OCI-LY1 (cell line): ENCODE measurements around the gene IL1RAPL1.
"Not testable (repeated sequence)": the region's sequence is repeated elsewhere in the genome, so short reads cannot be mapped to it uniquely, and the experiment has no call there.

Experiments
- H2AFZ ChIP-seq: fragments of 200-600 bp; sonication (generic), shearing (Covaris generic); 2 replicates; pipeline ENCODE4 v1.6.0; 2014; ENCODE audit warnings: antibody characterized with exemption, mild to moderate bottlenecking, low read length
- H3F3A ChIP-seq: fragments of 200-600 bp; sonication (generic), shearing (Covaris generic); 2 replicates; pipeline ENCODE4 v1.6.0; 2014; ENCODE audit warnings: mild to moderate bottlenecking, antibody characterized with exemption, low read length, moderate library complexity; ENCODE audit not compliant: insufficient read depth
- H3K27ac ChIP-seq: fragments of 200-600 bp; sonication (generic); 2 replicates; pipeline ENCODE4 v1.5.1; 2014; ENCODE audit warnings: low read length, mixed run types, mild to moderate bottlenecking, low read depth; ENCODE audit not compliant: poor library complexity, severe bottlenecking
- H3K27me3 ChIP-seq: fragments of 200-600 bp; sonication (generic); 2 replicates; pipeline ENCODE4 v1.6.0; 2014; ENCODE audit warnings: antibody characterized with exemption, mild to moderate bottlenecking, low read length, moderate library complexity; ENCODE audit not compliant: insufficient read depth
- H3K36me3 ChIP-seq: fragments of 200-600 bp; sonication (generic); 2 replicates; pipeline ENCODE4 v1.6.1; 2014; ENCODE audit warnings: mild to moderate bottlenecking, antibody characterized with exemption, low read length, moderate library complexity, mixed read lengths; ENCODE audit not compliant: insufficient read depth
- H3K4me1 ChIP-seq: fragments of 200-600 bp; sonication (generic); 2 replicates; pipeline ENCODE4 v1.5.1; 2014; ENCODE audit warnings: mild to moderate bottlenecking, low read length, moderate library complexity; ENCODE audit not compliant: insufficient read depth, severe bottlenecking
- H3K4me2 ChIP-seq: fragments of 200-600 bp; sonication (generic), shearing (Covaris generic); 2 replicates; pipeline ENCODE4 v1.6.1; 2014; ENCODE audit warnings: low read length
- H3K4me3 ChIP-seq: fragments of 200-600 bp; sonication (generic); 2 replicates; pipeline ENCODE4 v1.5.1; 2014; ENCODE audit warnings: low read length, low read depth, mild to moderate bottlenecking, mixed read lengths; ENCODE audit not compliant: poor library complexity, severe bottlenecking
- H3K79me2 ChIP-seq: fragments of 200-600 bp; shearing (Covaris generic); 2 replicates; pipeline ENCODE4 v1.6.1; 2016; ENCODE audit warnings: mixed run types, low read length, mixed read lengths; ENCODE audit not compliant: insufficient read depth
- H3K9ac ChIP-seq: fragments of 200-600 bp; sonication (generic), shearing (Covaris generic); 2 replicates; pipeline ENCODE4 v1.6.1; 2014; ENCODE audit warnings: mild to moderate bottlenecking, low read length, mixed read lengths
- H3K9me2 ChIP-seq: fragments of 200-600 bp; sonication (generic), shearing (Covaris generic); 2 replicates; pipeline ENCODE4 v1.6.1; 2014; ENCODE audit warnings: low read depth, mild to moderate bottlenecking, low read length, mixed read lengths
- H3K9me3 ChIP-seq: fragments of 200-600 bp; shearing (Covaris generic); 2 replicates; pipeline ENCODE4 v1.6.1; 2014; ENCODE audit warnings: low read length, mixed read lengths
- H4K20me1 ChIP-seq: fragments of 200-600 bp; sonication (generic), shearing (Covaris generic); 2 replicates; pipeline ENCODE4 v1.6.0; 2016; ENCODE audit warnings: mild to moderate bottlenecking, low read length; ENCODE audit not compliant: insufficient read depth
- CTCF ChIP-seq: fragments of 200-600 bp; sonication (generic), shearing (Covaris generic); IDR thresholded peaks from 2 replicates; pipeline ENCODE4 v1.5.1; 2017; ENCODE audit warnings: mild to moderate bottlenecking, antibody characterized with exemption, low read length, moderate library complexity, mixed read lengths
- EZH2 ChIP-seq: fragments of 200-600 bp; sonication (generic), shearing (Covaris generic); IDR thresholded peaks from 2 replicates; pipeline ENCODE4 v1.8.0; 2017; ENCODE audit warnings: borderline replicate concordance, mixed run types, mild to moderate bottlenecking, antibody characterized with exemption, low read length, moderate library complexity, mixed read lengths

Gene IL1RAPL1

GRCh38 chrX:28757290-28757689 is 170.0 kb downstream of the IL1RAPL1 start:
- H3K9me3 ChIP-seq, result no peaks in the 10 kb centered on the region
- H3K9me2 ChIP-seq, result no peaks in the 10 kb centered on the region
- no peaks in the 10 kb centered on the region for H3K27me3 ChIP-seq
- H4K20me1 ChIP-seq, result no peaks in the 10 kb centered on the region
- H3K36me3 ChIP-seq, result no peaks in the 10 kb centered on the region
- no peaks in the 10 kb centered on the region for H3F3A ChIP-seq
- H3K79me2 ChIP-seq, result no peaks in the 10 kb centered on the region
- no peak for TF ChIP-seq CTCF
- no peak for TF ChIP-seq EZH2
- H3K27ac ChIP-seq, result no peak overlapping the region
- H2AFZ ChIP-seq, result no peak overlapping the region
- no peaks in the 10 kb centered on the region for H3K4me1 ChIP-seq
- H3K4me2 ChIP-seq, result no peak overlapping the region
- no peak overlapping the region for H3K9ac ChIP-seq
- H3K4me3 ChIP-seq, result no peak overlapping the region

GRCh38 chrX:28766561-28766960 is 179.3 kb downstream of the IL1RAPL1 start:
- not testable (repeated sequence) for H3K9ac ChIP-seq, H3K36me3 ChIP-seq, H3K4me1 ChIP-seq, H3K9me2 ChIP-seq, H3F3A ChIP-seq, H3K27ac ChIP-seq, H2AFZ ChIP-seq, H3K27me3 ChIP-seq, H3K79me2 ChIP-seq, H3K9me3 ChIP-seq, H3K4me2 ChIP-seq, H3K4me3 ChIP-seq, H4K20me1 ChIP-seq

- H3K4me2 ChIP-seq, result no peak overlapping the region
- H3K9me2 ChIP-seq, result no peaks in the 10 kb centered on the region
These were observed 186.6 kb downstream of the IL1RAPL1 start for GRCh38 chrX:28773807-28774206.

More at GRCh38 chrX:28773807-28774206, 186.6 kb downstream of the IL1RAPL1 start:
- no peaks in the 10 kb centered on the region for H3K9me3 ChIP-seq
- H3K27ac ChIP-seq, result no peak overlapping the region
- no peaks in the 10 kb centered on the region for H3K36me3 ChIP-seq
- no peaks in the 10 kb centered on the region for H3K79me2 ChIP-seq
- no peak for TF ChIP-seq CTCF
- TF ChIP-seq EZH2, result no peak
- no peaks in the 10 kb centered on the region for H3K4me1 ChIP-seq
- H3K4me3 ChIP-seq, result no peak overlapping the region
- H4K20me1 ChIP-seq, result no peaks in the 10 kb centered on the region
- no peak overlapping the region for H2AFZ ChIP-seq
- no peaks in the 10 kb centered on the region for H3K27me3 ChIP-seq
- no peak overlapping the region for H3K9ac ChIP-seq
- H3F3A ChIP-seq, result no peaks in the 10 kb centered on the region
